ENCODE data around the gene AKAP7.
A peak's percentile ranks its signal among the peaks of the same experiment; 100 is the strongest.

Gene AKAP7

DNA sequence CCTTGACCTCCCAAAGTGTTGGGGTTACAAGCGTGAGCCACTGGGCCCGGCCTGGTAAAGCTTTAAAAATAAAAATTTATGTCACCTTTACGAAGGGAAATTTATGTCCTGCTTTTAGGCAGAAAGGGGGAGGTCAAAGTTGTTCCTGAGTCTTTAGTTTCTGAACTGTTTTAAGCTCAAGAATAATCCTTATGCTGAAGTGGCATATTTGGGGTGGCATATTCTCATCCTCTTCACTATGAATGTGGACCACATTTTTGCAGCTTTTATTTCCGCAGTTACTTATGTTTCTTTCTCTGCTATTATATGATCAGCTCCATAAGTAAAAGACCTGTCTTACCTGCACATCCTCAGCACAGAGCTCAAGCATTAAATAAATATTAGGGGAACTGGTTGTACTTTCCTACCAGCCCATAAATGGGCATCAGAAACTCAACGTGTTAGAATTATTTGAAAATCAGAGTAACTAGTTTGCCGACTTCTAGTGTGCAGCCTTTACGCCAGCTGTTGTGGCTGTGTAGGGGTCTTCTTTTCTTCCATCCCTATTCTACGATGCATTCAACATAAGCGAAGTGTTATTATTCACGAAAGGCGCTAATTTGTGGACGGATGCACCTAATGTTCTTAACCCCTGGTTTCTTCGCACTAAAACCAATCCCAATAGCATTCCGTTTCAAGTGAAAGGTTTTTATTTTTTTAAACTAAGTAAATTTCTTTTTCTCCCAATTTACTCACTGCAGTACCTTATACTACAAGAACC is 867 bp upstream of the AKAP7 start:
- DNase-seq (ENCODE audit: low read depth in 2 of 2), result no peak

DNA sequence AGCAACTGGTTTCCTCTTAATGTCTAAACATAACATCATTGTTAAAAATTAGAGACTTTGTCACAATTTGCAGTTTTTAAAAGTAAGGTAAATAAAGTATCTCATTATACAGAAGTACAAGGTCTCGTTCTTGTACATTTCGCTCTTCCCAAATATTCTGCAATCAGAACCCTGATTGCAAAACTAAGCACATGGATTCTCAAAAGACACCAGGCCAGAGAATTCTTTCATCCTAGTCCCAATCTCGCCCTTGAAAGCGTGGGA is 355 bp upstream of the AKAP7 start:
- DNase-seq (ENCODE audit: low read depth in 2 of 2), result no peak

DNA sequence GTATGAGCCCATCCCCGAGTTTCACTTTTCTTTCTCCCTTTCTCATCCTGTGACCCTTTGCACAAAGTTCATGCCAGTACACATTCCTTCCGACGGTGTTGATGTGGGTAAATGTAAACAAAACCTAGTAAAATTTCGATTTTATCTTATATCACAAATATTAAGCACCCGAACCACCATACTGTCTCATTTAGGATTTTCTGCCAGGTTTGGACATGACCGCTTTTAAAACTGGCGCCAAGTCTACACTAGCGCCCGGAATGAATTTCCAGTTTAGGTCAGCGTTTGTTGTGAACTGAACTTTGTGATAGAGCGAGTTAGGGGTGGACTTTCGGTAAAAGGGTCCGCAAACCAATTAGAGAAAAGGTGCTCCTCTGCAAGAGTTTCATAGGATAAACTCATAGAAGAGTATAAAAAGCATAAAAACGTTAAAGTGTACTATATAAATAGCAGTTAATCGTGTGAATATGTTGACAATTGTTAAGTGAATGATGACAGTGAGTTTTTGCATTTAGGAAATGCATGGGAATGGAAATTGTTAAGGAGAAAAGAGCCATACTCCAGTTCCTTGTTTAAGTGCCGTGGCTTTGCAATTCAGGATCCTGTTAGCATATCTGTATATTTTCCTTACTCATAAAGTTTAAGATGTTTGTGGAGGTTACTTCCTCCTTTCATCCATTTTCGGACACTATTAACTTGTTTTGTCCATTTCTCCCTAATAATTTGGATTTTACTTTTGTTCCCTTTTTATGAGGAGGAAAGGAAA is 937 bp downstream of the AKAP7 start:
- peak; percentile 2 to 12 for DNase-seq (ENCODE audit: low read depth in 2 of 2)

DNA sequence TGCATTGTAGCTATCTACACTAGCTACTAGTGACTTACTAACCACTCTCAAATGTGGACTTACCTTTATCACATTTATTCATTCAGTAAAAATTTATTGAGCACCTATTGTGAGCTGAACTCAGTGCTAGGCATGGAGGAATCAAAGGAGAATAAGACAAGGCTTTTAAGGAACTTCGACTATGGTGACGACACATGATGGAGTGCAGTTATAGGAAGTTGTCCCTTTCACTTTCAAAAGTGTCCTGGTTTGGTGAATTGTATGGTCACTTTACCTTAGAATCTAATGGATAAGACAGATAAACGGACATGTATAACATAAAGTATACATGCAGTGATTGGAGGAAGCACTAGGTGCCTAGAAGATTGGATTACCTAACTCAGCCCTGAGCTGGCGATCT is 4.3 kb downstream of the AKAP7 start:
- no peak for DNase-seq (ENCODE audit: low read depth in 2 of 2)

DNA sequence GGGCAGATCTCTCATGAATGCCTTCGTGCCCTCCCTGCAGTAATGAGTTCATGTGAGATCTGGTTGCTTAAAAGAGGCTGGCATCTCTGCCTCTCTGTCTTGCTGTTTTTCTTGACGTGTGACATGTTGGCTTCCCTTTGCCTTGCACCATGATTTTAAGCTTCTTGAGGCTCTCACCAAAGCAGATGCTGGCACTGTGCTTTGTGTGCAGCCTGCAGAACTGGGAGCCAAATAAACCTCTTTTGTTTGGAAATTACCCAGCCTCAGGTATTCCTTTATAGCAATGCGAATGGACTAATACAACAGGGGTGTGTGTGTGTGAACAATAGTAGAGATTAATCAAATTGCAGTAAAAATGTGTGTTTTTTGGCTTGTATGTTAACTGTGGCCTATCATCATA is 8.1 kb downstream of the AKAP7 start:
- DNase-seq (ENCODE audit: low read depth in 2 of 2), result no peak

DNA sequence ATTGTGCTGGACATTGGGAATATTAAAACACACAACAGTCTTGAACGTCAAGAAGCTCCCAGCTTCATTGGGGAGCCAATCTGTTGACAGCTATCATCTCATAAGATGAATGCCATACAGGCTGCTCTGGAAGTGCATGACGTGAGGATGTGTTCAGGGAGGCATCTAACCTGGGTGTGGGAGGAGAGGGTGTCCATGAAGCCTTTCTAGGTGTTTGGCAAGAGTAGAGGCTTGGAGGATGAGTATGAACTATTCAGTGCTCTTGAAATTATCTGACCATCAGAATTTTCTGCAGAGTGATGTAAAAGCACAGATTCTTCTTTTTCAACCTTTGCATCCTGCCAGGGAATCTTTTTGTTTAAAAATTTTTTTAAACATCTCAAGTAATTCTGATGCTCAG is 11.6 kb downstream of the AKAP7 start:
- no peak for DNase-seq (ENCODE audit: low read depth in 2 of 2)

DNA sequence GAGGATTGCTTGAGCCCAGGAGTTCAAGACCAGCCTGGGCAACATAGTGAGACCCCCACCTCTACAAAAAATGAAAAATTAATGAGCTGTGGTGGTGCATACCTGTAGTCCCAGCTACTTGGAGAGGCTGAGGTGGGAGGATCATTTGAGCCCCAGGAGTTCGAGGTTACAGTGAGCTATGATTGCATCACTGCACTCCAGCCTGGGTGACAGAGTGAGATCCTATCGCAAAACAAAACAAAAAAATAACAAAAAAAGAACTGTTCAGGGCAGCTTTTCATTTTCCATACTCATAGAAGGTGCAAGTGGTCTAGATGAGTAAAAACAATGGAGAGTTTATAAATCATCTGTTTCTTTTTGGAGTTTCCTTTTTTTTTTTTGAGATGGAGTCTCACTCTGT is 21.1 kb downstream of the AKAP7 start:
- DNase-seq (ENCODE audit: low read depth in 2 of 2), result no peak

DNA sequence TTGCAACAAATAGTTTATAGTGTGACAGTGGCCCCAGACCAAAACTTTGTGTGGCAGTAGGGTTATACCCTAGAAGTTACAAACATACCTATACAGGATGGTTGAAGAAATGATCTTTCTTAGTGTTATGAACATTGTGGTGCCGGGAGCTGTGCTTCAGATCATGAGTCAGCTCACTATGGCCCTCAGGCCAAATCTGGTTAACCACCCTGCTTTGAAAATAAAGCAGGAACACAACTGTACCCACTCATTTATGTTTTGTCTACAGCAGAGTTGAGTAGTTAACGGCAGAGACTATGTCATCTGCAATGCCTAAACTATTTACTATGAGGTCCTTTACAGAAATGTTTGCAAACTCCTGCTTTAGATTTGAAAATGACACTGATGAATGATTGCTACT is 24.3 kb downstream of the AKAP7 start:
- peak in 1 of 2 experiments; percentile 3 for DNase-seq (ENCODE audit: low read depth in 2 of 2)

DNA sequence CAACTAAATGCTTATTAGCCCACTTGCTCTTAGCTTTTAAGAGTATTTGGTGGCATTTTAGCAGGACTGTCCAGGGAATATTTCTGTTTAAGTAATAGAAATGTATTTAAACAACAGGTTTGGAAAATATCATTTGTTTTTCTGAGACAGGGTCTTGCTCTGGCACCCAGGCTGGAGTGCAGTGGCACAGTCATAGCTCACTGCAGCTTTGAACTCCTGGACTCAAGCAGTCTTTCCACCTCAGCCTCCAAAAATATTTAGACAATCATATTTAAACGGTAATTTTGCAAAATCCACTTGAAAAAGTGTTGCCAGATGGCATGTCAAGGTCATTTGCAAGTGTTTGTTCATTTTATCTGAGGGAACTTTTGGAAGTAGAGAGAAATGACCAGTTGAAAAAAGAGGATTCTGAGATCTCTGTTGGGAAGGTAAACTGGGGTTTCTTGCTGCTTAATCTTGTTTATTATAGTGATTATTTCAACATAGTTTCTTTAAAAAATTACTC is 25.0 kb downstream of the AKAP7 start:
- DNase-seq (ENCODE audit: low read depth in 2 of 2), result no peak

DNA sequence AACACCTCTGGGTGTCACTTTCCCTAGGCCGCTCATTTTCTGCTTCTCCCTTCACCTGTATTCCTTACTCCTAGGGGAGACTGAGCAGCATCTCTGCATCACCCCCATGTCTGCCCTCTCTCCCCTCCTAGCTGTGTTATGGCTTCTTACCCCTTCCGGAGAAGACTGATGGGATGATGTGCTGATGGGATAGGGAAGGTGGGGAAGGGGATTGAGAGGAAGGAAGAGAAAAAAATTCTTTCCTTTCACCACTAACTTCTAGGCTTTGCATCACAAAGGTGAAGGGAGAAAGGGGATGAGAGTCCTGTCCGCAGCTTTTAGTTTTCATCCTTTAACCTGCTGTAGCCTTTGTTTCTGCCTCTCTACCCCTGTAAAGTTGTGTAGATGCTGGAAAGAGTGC is 26.7 kb downstream of the AKAP7 start:
- no peak for DNase-seq (ENCODE audit: low read depth in 2 of 2)

DNA sequence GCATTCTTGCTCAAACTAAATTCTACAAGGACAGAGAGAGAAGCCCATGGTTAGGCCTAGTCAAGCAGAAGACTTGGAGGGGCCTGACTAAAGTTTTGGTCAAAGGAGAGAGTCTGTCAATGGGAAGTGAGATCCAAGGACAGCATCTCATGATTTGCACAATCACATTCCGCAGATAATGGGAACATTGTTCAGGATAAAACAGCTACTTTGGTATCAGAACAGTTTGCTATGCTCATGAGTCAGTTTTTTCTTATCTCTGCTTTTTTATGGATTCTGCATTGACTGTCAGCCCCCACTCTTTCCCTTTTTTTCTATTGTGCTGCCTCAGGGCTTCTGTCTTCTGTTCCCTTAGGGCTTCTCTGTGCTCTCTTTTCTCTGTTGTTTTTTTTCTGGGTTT is 28.6 kb downstream of the AKAP7 start:
- no peak for DNase-seq (ENCODE audit: low read depth in 2 of 2)

DNA sequence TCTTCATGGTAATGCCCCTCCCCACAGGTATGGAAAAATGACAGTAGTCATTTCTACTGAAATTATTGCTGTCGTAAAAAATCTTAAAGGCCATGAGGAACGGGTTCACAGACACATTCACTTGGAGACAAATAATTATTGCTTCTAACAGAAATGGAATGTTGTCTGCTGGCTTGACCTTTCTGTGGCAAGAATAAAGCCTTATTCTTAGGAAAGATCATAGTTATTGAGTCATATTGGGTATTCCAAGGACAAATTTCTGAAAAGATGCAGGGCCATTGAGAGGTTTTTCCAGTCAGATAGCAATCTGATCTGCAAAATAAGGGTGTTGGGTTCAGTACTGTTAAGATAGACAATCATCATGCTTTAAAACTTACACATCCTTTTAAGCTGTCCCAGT is 29.2 kb downstream of the AKAP7 start:
- no peak for DNase-seq (ENCODE audit: low read depth in 2 of 2)

DNA sequence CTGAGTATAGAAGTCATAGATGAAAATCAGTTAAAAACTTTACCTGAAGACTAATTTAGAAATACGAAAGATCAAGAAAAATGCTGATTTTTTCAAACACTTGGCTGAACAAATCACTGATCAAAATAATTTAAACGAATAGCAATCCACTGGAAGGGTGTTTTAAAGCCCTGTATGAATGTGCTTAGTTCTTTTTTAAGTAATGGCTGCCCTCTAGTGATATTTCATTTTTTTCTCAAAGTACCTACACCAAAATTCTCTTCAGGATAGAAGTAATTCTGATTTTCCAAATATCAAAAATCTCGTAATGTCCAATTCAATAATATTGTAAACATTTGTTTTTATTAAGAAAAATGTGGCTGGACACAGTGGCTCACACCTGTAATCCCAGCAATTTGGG is 32.5 kb downstream of the AKAP7 start:
- DNase-seq (ENCODE audit: low read depth in 2 of 2), result no peak

DNA sequence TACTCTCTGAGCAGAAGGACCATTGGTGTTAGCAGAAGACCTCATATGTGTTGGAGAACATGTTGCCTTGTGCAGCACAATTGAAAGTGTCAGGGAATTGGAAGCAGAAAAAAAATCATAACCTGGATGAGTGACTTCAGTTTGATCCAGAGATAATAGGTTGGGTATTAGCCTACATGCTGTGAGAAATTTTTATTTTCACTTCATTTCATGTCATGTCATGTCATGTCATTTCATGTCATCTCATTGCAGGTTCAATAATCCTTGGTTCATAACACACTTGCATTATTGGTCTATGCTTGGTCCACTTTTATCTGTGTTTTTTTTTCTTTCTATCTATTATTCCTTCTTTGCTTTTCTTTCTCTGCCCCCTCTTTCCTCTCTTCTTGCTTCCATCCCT is 34.3 kb downstream of the AKAP7 start:
- no peak for DNase-seq (ENCODE audit: low read depth in 2 of 2)

DNA sequence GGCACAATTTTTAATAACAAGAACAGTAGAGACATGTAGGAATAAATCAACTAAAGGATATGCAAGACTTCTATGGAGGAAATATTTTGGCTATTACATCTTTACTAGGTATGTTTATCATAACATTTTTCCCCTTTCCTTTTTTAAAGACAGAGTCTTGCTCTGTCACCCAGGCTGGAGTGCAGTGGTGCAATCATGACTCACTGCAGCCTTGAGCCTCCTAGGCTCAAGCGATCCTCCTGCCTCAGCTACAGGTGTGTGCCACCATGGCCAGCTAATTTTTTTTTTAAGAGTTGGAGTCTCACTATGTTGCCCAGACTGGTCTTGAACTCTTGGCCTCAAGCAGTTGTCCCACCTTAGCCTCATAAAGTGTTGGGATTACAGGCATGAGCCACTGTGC is 37.0 kb downstream of the AKAP7 start:
- DNase-seq (ENCODE audit: low read depth in 2 of 2), result no peak

DNA sequence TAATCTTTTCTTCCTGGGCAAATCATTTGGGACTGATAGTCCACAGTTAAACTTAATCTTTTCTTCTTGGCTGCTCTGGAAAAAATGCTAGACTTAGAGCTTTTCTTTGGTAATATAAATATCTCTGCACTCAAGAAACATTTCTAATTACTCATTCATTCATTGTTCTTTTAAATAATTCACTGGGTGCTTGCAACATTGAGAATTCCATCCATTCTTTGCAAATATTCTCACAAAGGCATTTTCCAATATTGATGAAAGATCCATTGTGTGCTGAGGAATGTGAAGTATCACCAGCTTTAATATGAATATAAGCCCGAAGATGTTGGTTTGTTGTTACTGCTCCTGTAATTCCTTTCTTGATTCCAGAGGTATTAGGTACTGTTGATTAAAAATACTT is 38.4 kb downstream of the AKAP7 start:
- DNase-seq (ENCODE audit: low read depth in 2 of 2), result peak; percentile 36 to 45

DNA sequence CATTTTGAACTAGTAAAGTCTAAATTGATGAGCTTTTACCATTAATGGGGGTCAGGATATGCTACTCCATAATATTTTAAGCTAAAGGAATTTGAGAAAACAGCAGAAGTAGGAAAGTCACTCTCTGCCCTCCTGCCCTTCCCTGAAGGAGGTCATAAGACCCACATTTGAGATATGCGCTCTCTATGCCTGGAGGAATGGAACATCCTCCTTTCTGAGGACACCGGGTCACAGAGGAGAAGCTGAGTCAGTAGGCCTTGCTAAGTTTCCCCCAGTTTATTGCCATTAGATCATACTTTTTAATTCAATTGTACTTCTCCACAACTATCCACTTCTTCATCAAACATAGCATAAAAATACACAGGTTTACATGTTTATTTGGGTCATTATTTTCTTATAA is 40.3 kb downstream of the AKAP7 start:
- no peak for DNase-seq (ENCODE audit: low read depth in 2 of 2)

DNA sequence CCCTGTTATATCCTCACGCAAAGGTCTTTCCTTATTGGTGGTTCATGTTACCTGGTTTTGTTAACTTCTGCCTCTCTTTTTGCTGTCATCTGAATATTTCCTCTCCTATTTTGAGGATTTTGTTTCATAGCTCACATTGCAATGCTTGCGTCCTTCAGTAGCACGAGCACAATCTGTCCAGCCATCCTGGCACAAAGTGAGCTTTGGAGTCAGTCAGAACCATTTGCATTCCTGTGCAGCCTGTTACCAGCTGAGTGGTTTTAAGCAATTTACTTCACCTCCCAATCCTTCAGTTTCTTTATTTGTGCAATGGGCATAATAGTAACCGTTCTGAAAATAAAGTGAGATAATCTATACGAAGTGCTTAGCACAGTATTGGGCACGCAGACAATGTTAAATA is 42.7 kb downstream of the AKAP7 start:
- no peak for DNase-seq (ENCODE audit: low read depth in 2 of 2)

DNA sequence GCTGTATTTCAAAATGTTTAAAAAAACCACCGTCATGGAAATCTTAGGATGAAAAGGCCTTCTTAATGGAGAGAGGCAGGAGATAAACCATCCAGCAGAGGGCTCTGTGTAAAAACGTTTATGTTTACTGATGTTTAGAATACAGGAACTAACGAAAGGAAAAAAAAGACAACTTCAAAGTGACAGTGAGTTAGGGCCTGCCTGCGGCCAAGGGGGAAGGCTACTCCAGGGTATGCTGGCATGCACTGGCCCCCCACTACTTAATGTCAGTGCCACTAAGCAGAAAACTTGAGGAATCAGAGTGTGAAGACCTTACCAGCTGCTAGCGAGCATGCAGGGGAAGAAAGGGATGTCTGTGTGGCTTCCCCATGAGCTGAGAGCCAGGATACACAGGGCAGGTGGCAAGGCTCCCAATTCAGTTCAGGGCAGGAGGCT is 47.7 kb downstream of the AKAP7 start:
- peak in 1 of 2 experiments; percentile 14 for DNase-seq (ENCODE audit: low read depth in 2 of 2)

DNA sequence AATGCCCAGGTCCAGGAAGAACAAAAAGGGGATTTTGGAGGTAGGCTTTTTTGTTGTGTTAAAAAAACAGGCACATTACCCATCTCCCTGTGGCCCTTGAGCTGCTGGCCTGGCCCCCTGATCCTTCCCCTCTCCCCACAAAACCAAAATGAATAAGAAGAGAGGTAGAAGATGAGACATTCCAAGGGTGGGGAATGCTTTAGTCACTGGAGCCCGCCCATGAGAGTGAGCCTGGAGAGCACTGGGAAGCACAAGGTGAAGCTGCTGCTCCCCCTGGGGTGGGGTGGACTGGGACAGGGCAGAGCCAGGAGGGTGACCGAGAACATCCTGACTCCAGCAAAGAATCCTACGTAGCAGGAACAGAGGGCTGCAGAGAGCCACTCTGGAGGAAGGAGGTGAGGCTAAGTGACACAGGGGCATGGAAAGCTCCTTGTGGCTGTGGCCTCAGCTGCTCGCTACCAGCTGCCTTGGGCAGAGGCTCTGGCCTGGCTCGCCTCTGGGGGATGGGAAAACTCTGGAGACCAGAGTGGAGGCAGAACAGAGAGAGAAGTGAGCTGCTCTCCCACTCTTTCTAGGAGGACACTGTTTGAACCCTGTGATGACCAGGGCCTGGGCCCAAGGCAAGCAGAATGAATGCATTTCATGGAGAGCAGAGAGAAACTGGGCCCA is 48.3 kb downstream of the AKAP7 start:
- DNase-seq (ENCODE audit: low read depth in 2 of 2), result no peak

DNA sequence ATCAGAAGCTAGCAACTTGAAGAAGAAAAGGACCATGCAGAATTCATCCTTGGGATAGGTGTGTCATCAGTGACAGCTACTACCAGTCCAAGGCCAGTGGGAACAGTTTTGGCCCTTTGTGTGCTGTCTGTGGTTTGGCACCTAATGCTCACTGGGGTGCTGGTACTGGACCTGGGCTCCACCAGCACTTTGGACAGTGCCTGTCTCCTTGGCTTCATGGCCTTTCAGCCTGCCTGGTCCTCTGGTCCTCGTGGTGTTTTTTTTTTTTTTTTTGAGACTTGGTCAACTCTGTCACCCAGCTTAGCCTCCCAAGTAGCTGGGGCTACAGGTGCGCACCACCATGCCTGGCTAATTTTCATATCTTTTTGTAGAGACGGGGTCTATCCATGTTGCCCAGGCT is 56.3 kb downstream of the AKAP7 start:
- no peak for DNase-seq (ENCODE audit: low read depth in 2 of 2)

DNA sequence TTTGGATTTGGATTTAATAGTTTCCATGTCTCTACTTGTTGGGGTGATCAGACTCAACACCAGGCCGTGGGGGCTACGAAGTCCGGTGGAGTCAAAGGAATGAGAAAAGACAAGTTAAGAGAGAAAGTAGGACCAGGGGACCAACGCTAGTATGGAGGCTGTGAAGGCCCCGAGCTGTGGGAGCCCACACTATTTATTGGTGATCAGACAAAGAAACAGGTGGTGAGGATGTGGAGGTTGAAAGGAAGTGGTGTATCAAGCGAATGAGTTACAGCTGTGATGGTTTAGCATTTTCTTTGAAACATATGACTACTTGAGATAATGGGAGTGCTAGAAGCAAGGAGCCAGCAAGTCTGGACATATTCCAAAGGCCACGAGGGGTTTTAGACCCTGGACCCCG is 62.4 kb downstream of the AKAP7 start:
- DNase-seq (ENCODE audit: low read depth in 2 of 2), result no peak

All from fibroblast of skin of left quadriceps (primary cell).